Measurements from ENCODE around the gene ZFR2. TPM values are rescaled to one million over a fixed set of nuclear protein-coding genes. Genes with fewer than 3 reads are reported as not detected.

Gene ZFR2
- total RNA-seq, 1 donor from 2014 or later: not detected

DNA sequence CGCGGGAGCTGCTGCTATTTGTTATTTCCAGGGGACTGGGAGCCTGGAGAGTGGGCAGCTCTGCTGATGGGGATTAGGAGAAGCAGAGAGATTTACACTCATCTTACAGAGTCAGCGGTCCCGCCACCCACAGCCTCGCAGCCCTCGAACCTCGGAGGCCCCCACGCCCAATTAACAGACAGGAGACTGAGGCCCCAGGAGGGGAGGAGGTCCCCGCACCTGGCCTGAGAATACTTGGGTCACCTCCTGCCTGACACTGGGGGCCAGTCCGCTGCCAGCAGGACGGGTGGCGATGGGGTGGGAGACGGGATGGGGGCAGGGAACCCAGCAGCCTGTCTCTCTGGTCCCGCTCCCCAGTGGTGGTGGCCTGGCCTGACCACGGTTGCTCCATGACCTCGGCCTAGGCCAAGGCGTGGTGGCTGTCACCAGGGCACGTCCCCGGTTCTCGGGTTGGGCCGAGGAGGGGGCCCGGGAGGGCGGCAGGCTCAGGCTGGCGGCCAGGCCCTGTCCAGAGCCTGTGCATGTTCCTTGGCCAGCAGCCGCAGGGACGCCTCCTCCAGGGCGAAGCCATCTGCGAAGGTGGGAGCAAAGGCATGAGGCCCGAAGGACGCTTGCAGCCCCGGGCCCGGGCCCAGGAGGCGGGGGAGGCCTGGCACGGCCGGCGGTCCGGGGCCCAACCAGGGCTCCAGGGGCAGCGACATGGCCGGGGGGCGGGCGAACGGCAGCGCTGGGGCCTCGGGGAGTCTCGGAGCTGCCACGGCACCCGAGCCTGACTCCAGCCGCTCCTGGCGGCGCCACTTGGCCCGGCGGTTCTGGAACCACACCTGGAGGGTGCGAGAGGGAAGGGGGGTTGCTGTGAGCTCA is 98.5 kb downstream of the ZFR2 start:
- no peak overlapping the region for H3K4me3 ChIP-seq
- no peaks in the 10 kb centered on the region for H3K4me1 ChIP-seq
- no peak for TF ChIP-seq POLR2AphosphoS5 (IDR thresholded peaks at IDR 0.05; ENCODE audit: insufficient read depth in 1 of 2, low read depth in 1 of 2)
- TF ChIP-seq, protein P1, sequence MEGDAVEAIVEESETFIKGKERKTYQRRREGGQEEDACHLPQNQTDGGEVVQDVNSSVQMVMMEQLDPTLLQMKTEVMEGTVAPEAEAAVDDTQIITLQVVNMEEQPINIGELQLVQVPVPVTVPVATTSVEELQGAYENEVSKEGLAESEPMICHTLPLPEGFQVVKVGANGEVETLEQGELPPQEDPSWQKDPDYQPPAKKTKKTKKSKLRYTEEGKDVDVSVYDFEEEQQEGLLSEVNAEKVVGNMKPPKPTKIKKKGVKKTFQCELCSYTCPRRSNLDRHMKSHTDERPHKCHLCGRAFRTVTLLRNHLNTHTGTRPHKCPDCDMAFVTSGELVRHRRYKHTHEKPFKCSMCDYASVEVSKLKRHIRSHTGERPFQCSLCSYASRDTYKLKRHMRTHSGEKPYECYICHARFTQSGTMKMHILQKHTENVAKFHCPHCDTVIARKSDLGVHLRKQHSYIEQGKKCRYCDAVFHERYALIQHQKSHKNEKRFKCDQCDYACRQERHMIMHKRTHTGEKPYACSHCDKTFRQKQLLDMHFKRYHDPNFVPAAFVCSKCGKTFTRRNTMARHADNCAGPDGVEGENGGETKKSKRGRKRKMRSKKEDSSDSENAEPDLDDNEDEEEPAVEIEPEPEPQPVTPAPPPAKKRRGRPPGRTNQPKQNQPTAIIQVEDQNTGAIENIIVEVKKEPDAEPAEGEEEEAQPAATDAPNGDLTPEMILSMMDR (IDR thresholded peaks at IDR 0.05): no peak
- H3K36me3 ChIP-seq: peaks cover 0 to 28% of the 10 kb centered on the region in 2 donors
- DNase-seq (ENCODE audit: extremely low spot score in 2 of 2): no peak
- no peak overlapping the region for H3K27ac ChIP-seq
- H3K27me3 ChIP-seq: no peaks in the 10 kb centered on the region
- no peaks in the 10 kb centered on the region for H3K9me3 ChIP-seq
- intact Hi-C loops (cut with DNase I): no loop called here

DNA sequence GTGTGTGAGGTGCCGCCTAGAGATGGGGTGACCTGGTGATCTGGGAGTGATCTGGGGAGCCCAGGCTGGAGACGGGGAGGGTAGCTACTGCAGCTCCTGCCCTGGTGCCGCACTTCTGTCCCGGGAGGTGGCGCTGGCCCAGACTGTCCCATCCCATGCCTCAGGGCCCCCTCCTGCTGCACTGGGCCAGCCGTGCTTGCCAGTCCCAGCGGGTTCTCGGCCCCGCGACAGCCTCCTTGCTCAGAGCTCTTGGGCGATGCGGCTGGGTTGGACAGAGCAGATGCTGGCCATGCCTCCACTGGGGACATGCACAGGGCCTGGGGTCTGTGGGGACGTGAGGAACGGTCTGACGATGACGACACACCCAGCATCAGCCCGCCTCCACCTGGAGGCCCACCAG is 99.3 kb downstream of the ZFR2 start:
- H3K27me3 ChIP-seq: no peaks in the 10 kb centered on the region
- H3K9me3 ChIP-seq: no peaks in the 10 kb centered on the region
- no peak overlapping the region for H3K4me3 ChIP-seq
- no peak overlapping the region for H3K27ac ChIP-seq
- no peaks in the 10 kb centered on the region for H3K4me1 ChIP-seq
- intact Hi-C loops (cut with DNase I): no loop called here
- H3K36me3 ChIP-seq: peaks cover 0 to 33% of the 10 kb centered on the region in 2 donors
- TF ChIP-seq, protein P1 (IDR thresholded peaks at IDR 0.05): no peak
- TF ChIP-seq POLR2A (IDR thresholded peaks at IDR 0.05): no peak
- no peak for TF ChIP-seq POLR2AphosphoS5 (IDR thresholded peaks at IDR 0.05; ENCODE audit: insufficient read depth in 1 of 2, low read depth in 1 of 2)
- no peak for DNase-seq (ENCODE audit: extremely low spot score in 2 of 2)

DNA sequence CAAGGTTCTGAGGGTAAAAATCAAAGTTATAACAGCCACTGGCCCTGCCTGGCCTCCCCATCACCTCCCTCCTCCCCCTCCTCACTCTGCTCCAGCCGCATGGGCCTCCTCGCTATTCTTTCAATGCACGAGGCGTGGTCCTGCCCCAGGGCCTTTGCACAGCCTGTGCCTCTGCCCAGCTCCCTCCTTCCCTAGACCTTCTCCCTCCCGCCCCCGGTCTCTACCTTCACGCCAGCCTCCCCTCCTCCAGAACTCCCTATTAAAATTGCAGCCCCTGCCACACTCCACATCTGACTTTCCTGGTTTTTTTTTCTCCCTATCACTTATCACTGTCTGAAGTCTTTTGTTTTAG is 100.1 kb downstream of the ZFR2 start:
- Histone ChIP-seq H3K36me3 (peaks cover 0 to 33% of the 10 kb centered on the region in 2 donors), H3K27me3 (no peaks in the 10 kb centered on the region), H3K4me3 (no peak overlapping the region), H3K9me3 (no peaks in the 10 kb centered on the region), H3K4me1 (peaks cover 4% of the 10 kb centered on the region), H3K27ac (no peak overlapping the region)
- TF ChIP-seq POLR2AphosphoS5 (IDR thresholded peaks at IDR 0.05; ENCODE audit: insufficient read depth in 1 of 2, low read depth in 1 of 2) (no peak), POLR2A (IDR thresholded peaks at IDR 0.05) (no peak)
- TF ChIP-seq, protein P1 (IDR thresholded peaks at IDR 0.05): no peak
- DNase-seq (ENCODE audit: extremely low spot score in 2 of 2): no peak
- intact Hi-C loops (cut with DNase I): no loop called here

DNA sequence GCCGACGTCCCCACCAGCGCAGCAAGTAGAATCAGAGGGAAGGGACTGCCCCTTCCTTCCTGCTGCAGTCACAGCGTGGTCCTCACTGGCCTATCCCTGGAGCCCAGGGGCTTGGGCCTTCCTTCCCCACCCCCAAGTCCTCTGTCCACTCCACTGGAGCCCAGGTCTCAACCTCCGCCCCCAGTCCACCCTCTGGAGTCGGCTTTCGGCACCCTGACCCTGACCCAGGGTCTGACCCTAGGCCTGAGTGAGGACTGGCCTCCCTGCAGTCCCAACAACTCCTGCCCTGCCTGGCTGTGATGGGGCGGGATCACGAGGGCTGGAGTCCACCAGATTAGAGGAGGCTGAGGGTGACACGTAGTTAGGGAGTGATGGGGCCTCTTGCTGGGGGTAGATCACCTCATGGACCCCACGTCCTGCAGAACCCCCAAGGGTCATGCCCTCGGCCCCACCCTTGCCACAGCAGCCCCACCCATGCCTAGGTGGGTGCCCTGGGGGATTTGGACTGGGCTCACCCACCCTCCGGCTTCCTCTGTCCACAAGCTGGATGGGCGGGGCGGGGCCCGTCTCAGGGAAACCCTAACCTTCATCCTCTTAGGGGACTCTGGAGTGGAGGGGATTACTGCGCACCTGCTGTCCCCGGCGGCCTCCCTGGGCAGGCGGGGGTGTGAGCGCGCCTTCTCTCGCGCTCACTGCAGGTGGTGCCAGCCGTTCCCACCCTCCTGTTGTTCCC is 100.7 kb downstream of the ZFR2 start:
- Histone ChIP-seq H3K4me3 (no peak overlapping the region), H3K36me3 (peaks cover 0 to 33% of the 10 kb centered on the region in 2 donors), H3K27me3 (no peaks in the 10 kb centered on the region), H3K4me1 (peaks cover 10% of the 10 kb centered on the region), H3K9me3 (no peaks in the 10 kb centered on the region), H3K27ac (no peak overlapping the region)
- DNase-seq (ENCODE audit: extremely low spot score in 2 of 2): no peak
- intact Hi-C loops (cut with DNase I): no loop called here
- TF ChIP-seq, protein P1 (IDR thresholded peaks at IDR 0.05): no peak
- TF ChIP-seq POLR2AphosphoS5 (IDR thresholded peaks at IDR 0.05; ENCODE audit: insufficient read depth in 1 of 2, low read depth in 1 of 2): no peak
- no peak for TF ChIP-seq POLR2A (IDR thresholded peaks at IDR 0.05)

DNA sequence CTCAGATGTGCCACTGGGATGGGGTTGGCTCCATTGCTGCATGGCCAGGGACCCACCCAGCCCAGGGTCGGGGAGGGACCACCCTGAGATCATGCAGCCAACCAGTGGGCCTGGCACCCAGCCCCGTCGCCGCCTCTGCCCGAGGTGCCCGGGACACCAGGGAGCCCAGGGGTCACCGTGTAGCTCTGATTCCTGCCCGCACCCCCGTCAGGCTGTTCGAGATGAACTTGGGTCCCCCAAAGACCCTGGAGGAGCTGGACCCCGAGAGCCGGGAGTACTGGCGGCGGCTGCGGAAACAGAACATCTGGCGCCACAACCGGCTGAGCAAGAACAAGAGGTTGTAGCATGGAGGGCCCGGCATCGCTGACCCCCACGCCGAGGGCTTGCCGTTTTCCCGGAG is 101.8 kb downstream of the ZFR2 start:
- Histone ChIP-seq H3K27me3 (no peaks in the 10 kb centered on the region), H3K4me1 (peaks cover 12% of the 10 kb centered on the region), H3K9me3 (no peaks in the 10 kb centered on the region), H3K36me3 (peaks cover 0 to 33% of the 10 kb centered on the region in 2 donors), H3K4me3 (no peak overlapping the region), H3K27ac (no peak overlapping the region)
- TF ChIP-seq, protein P1 (IDR thresholded peaks at IDR 0.05): no peak
- TF ChIP-seq POLR2AphosphoS5 (IDR thresholded peaks at IDR 0.05; ENCODE audit: insufficient read depth in 1 of 2, low read depth in 1 of 2) (no peak), POLR2A (IDR thresholded peaks at IDR 0.05) (no peak)
- intact Hi-C loops (cut with DNase I): no loop called here
- no peak for DNase-seq (ENCODE audit: extremely low spot score in 2 of 2)
